COR-L47 (cell line): ENCODE results near the gene SLCO1B3.
A peak's percentile ranks its signal among the peaks of the same experiment; 100 is the strongest.
"Not testable (repeated sequence)": the region's sequence is repeated elsewhere in the genome, so short reads cannot be mapped to it uniquely, and the experiment has no call there.

ENCODE experiments used
- DNase-seq: peaks from one replicate; lab custom pipeline; 2025; lab: John Stamatoyannopoulos, UW

SLCO1B3 gene

GRCh38 chr12:20810487-20810886, at the start of gene SLCO1B3:
TSS of gene SLCO1B3 (plus strand) at chr12:20810705. CDS start at chr12:20815739, 5,034 bp downstream.
- no peak for DNase-seq

DNA sequence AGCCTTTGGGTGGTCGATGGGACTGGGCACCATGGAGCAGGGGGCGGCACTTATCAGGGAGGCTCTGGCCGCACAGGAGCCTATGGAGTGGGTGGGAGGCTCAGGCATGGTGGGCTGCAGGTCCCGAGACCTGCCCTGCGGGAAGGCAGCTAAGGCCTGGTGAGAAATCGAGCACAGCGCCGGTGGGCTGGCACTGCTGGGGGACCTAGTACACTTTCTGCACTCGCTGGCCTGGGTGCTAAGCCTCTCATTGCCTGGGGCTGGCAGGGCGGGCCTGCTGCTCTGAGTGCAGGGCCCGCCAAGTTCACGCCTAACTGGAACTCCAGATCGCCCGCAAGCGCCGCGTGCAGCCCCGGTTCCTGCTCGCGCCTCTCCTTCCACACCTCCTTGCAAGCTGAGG, 33.1 kb upstream of the SLCO1B3 start:
- no peak for DNase-seq

- no peak for DNase-seq
Observed at GRCh38 chr12:20778969-20779368, 31.5 kb upstream of the SLCO1B3 start.

DNA sequence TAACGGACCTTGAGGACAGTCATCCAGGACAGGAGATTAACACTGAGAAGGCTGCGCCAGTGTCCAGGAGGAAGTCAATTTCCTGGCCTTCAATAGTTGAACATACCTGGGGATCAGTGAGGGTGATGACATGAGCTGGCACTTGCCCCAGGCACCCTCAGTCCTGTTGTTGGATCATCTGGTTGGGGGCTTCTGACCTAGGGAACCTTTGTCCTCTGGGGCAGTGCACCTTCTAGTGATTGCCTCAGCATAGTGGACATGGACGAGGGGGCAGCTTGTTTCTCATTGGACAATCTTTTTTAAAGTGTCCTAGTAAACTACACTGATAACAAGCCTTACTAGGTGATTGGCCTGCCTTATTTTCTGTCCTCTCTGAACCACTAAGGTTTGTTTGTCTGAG, 30.5 kb upstream of the SLCO1B3 start:
- not testable (repeated sequence) for DNase-seq

DNA sequence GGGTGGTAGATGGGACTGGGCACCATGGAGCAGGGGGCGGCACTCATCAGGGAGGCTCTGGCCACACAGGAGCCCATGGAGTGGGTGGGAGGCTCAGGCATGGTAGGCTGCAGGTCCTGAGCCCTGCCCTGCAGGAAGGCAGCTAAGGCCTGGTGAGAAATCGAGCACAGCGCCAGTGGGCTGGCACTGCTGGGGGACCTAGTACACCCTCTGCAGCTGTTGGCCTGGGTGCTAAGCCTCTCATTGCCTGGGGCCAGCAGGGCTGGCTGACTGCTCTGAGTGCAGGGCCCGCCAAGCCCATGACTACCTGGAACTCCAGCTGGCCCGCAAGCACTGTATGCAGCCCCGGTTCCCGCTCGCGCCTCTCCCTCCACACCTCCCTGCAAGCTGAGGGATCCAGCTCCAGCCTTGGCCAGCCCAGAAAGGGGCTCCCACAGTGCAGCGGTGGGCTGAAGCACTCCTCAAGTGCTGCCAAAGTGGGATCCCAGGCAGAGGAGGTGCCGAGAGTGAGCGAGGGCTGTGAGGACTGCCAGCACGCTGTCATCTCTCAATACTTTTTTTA, 26.6 kb upstream of the SLCO1B3 start:
- not testable (repeated sequence) for DNase-seq

GRCh38 chr12:20792971-20793370, 17.5 kb upstream of the SLCO1B3 start:
- DNase-seq: no peak

GRCh38 chr12:20798554-20798953, 12.0 kb upstream of the SLCO1B3 start:
- DNase-seq: peak; percentile 12

DNA sequence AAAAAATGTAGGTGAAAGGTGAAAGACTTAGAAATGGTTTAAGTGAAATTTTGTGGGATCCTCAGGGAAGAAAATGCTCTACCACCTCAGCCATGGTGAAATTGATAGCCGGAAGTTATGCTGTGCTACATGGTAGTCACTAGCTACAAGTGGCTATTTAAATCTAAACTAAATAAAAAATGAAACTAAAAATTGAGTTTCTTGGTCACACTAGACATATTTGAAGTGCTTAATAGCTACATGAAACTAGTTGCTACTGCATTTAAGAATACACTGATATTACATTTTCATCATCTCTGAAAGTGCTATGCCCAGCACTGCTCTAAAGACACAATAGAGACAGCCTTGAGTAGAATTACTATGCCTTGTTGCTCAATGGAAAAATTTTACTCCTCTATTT, 10.3 kb upstream of the SLCO1B3 start:
- DNase-seq: no peak

- DNase-seq: no peak
Observed at GRCh38 chr12:20801035-20801434, 9.5 kb upstream of the SLCO1B3 start.

DNA sequence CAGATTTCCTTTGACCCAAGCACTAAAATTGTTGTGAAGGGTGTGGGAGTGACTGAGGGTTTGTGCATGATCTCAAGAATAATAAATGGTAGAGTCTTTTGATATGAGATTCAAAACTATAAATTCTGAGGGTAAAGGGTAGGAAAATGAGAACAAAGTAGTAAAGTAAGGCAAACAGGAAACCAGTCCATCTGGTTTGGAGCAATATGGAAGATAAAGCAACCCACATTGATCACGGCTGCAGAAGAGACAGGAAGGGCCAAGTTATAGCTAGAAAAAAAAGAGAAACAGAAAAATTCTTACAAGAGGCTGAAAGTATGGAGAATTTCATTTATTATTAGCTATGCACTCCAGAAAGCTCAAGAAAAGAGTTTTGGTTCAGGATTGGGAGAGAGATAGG, 4.6 kb upstream of the SLCO1B3 start:
- DNase-seq: no peak

DNA sequence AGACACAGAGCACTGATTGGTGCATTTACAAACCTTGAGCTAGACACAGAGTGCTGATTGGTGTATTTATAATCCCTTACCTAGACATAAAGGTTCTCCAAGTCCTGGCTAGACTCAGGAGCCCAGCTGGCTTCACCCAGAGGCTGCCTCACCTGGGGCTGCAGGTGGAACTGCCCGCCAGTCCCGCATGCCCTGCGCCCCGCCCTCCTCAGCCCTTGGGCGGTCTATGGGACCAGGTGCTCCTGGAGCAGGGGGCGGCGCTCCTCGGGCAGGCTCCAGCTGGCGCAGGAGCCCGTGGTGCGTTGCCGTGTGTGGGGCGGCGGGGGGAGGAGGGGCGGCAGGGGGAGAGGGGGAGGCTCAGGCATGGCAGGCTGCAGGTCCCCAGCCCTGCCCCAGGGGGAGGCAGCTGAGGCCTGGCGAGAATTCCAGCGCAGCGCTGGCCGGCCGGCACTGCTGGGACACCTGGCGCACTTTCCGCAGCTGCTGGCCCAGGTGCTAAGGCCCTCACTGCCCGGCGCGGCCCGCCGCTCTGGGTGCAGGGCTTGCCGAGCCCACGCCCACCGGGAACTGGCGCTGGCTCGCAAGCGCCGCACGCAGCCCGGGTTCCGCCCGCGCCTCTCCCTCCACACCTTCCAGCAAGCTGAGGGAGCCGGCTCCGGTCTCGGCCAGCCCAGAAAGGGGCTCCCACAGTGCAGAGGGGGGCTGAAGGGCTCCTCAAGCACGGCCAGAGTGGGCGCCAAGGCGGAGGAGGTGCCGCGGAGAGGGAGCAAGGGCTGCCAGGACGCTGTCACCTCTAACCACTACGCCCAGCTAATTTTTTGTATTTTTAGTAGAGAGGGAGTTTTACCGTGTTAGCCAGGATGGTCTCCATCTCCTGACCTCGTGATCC, 3.1 kb upstream of the SLCO1B3 start:
- no peak for DNase-seq

GRCh38 chr12:20808521-20808920, 2.0 kb upstream of the SLCO1B3 start:
- DNase-seq: no peak

- DNase-seq: no peak
Observed at GRCh38 chr12:20815574-20815973, 5.1 kb downstream of the SLCO1B3 start.

DNA sequence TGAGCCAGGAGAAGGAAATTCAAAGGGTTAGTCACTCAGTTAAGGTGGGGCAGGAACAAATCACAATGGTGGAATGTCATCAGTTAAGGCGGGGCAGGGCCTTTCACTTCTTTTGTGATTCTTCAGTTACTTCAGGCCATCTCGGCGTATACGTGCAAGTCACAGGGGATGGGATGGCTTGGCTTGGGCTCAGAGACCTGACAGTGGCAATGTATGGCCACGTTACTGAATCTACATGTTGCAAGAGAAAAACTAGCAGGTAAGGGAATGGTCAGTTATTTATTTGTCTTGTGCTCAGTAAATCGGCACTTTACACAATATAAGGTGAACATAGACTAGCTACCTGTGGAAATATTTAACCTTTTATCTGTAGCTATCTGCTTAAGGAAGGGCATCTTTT, 11.9 kb downstream of the SLCO1B3 start:
- DNase-seq: no peak

- no peak for DNase-seq
Observed at GRCh38 chr12:20822925-20823324, 12.4 kb downstream of the SLCO1B3 start.

DNA sequence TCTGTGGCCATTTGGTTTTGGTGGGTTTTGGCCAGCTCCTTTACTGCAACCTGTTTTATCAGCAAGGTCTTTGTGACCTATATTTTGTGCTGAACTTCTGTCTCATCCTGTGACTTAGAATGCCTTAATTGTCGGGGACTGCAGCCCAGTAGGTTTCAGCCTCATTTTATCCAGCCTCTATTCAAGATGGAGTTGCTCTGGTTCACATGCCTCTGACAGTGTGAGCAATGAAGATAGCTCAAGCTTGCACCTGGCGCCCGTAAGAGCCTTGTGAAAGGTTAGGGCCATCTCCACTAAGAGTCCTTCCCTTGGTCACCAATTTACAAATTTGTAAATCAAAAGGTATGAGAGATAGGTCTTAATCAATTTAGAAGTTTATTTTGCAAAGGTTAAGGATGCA, 19.4 kb downstream of the SLCO1B3 start:
- DNase-seq: no peak

DNA sequence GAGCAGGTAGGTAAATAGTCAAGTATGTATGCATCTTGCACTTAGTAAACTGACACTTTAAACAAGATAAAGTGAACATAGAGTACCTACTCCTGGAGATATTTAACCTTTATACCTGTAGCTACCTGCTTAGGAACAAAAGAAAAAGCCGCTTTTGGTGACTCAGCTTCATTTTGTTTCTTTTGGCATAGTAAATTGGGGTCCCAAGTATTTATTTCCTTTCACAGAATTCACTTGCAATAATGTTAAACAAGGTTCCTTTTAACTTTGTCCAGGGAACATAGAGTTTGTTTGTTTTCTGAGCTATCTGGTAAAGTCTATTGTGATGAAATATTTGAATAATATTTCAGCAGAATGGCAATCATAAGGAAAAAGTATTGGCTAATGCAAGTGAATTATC, 20.0 kb downstream of the SLCO1B3 start:
- DNase-seq: no peak

DNA sequence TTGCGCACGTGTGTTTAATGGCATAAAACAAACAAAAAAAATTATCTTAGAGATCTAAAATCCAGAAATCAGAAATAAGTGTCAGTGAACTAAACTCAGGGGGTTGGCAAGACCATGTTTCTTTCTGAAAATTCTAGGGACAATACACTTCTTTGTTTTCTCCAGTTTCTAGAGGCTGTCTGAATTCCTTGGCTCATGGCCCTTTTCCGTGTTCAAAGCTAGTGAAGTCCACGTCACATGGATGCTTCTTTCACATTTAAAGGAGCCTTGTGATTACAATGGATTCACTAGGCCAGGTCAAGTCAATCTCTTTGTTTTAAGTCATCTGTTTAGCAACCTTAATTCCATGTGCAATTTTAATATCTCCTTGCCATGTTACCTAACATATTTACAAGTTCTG, 22.4 kb downstream of the SLCO1B3 start:
- DNase-seq: no peak

GRCh38 chr12:20852649-20853048, 42.1 kb downstream of the SLCO1B3 start:
- no peak for DNase-seq

DNA sequence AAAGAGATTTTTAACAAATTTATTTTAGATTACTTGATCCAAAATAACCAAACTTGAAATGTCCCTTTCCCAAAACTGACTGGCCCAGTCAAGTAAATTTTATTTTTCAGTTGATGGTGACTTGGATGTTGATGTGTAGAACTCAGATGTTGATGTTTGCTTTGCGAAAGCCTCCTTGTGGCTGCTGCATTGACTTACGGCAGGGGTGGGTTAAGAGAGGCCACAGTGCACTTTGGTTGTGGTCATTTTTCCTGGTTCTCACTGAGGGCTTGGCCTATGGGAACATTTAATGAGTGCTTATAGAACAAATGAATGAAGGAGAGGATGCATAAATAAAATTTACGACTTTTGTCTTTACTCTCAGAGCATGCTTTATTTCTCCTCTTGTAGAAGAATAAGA, 52.6 kb downstream of the SLCO1B3 start:
- no peak for DNase-seq

- DNase-seq: no peak
Observed at GRCh38 chr12:20865873-20866272, 55.4 kb downstream of the SLCO1B3 start.

DNA sequence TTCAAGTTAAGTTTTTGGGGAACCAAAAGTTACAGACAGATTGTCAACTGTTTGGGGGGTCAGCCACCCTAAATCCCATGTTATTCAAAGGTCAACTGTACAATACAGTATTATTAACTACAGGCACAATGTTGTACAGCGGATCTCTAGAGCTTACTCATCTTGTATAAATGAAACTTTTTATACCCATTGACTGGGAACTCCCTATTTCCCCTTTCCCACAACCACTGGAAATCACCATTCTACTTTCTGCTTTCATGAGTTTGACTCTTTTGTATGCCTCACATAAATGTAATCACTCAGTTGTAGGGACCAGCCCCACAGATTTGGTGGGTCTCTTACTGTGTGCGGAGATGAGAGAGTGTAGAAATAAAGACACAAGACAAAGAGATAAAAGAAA, 57.8 kb downstream of the SLCO1B3 start:
- no peak for DNase-seq

- DNase-seq: no peak
Observed at GRCh38 chr12:20883288-20883687, 72.8 kb downstream of the SLCO1B3 start.

- no peak for DNase-seq
Observed at GRCh38 chr12:20885116-20885515, 74.6 kb downstream of the SLCO1B3 start.
